ENCODE results near the gene ATP1A4. TPM values are rescaled to one million over a fixed set of nuclear protein-coding genes. Genes with fewer than 3 reads are reported as not detected.

Gene ATP1A4
- total and polyA plus RNA-seq, 5 donors, result 0.07 to 0.43 (median 0.18) TPM; not detected in 1

GRCh38 chr1:160131803-160132565 lies 19.4 kb upstream of the ATP1A4 start:
- 53% methylated on average over 8 of the region's 8 CpGs for WGBS
- Histone ChIP-seq H3K4me1 (ENCODE audit: control insufficient read depth, insufficient read depth, low read length) (peaks cover 20% of the 10 kb centered on the region), H3K27me3 (ENCODE audit: control insufficient read depth, insufficient read depth) (no peaks in the 10 kb centered on the region), H3K4me3 (ENCODE audit: low read length) (no peak overlapping the region), H3K27ac (ENCODE audit: low read length) (peak overlapping the region; percentile 90), H3K9me3 (ENCODE audit: control insufficient read depth, low read length) (no peaks in the 10 kb centered on the region)
- DNase-seq (peak in 2 of 3 donors; percentile 63 to 76), ATAC-seq (peak; percentile 81 to 89)
- intact Hi-C loops (cut with DNase I), result no loop called here

GRCh38 chr1:160133990-160134770 lies 17.2 kb upstream of the ATP1A4 start:
- Histone ChIP-seq H3K4me1 (ENCODE audit: control insufficient read depth, insufficient read depth, low read length) (peaks cover 13% of the 10 kb centered on the region), H3K4me3 (ENCODE audit: low read length) (no peak overlapping the region), H3K9me3 (ENCODE audit: control insufficient read depth, low read length) (no peaks in the 10 kb centered on the region), H3K27me3 (ENCODE audit: control insufficient read depth, insufficient read depth) (no peaks in the 10 kb centered on the region), H3K27ac (ENCODE audit: low read length) (no peak overlapping the region)
- intact Hi-C loops (cut with DNase I), result no loop called here
- 80% methylated on average over 9 of the region's 9 CpGs for WGBS
- peak in 1 of 3 donors; percentile 11 for DNase-seq
- no peak for ATAC-seq

- WGBS, result 86% methylated on average over 20 of the region's 20 CpGs
- no peak for ATAC-seq
- Histone ChIP-seq H3K4me3 (ENCODE audit: low read length) (no peak overlapping the region), H3K4me1 (ENCODE audit: control insufficient read depth, insufficient read depth, low read length) (peaks cover 11% of the 10 kb centered on the region), H3K9me3 (ENCODE audit: control insufficient read depth, low read length) (no peaks in the 10 kb centered on the region), H3K27me3 (ENCODE audit: control insufficient read depth, insufficient read depth) (no peaks in the 10 kb centered on the region), H3K27ac (ENCODE audit: low read length) (no peak overlapping the region)
- intact Hi-C loops (cut with DNase I), result no loop called here
- DNase-seq, result peak in 1 of 3 donors; percentile 42
Measured at GRCh38 chr1:160134791-160135572, 16.4 kb upstream of the ATP1A4 start.

GRCh38 chr1:160136121-160136925 lies 15.1 kb upstream of the ATP1A4 start:
- Histone ChIP-seq H3K27ac (ENCODE audit: low read length) (no peak overlapping the region), H3K27me3 (ENCODE audit: control insufficient read depth, insufficient read depth) (no peaks in the 10 kb centered on the region), H3K4me3 (ENCODE audit: low read length) (no peak overlapping the region), H3K4me1 (ENCODE audit: control insufficient read depth, insufficient read depth, low read length) (peaks cover 9% of the 10 kb centered on the region), H3K9me3 (ENCODE audit: control insufficient read depth, low read length) (no peaks in the 10 kb centered on the region)
- intact Hi-C loops (cut with DNase I), result no loop called here
- 88% methylated on average over 22 of the region's 22 CpGs for WGBS
- peak in 1 of 3 donors; percentile 34 for DNase-seq
- no peak for ATAC-seq

- Histone ChIP-seq H3K9me3 (ENCODE audit: control insufficient read depth, low read length) (no peaks in the 10 kb centered on the region), H3K4me3 (ENCODE audit: low read length) (no peak overlapping the region), H3K27me3 (ENCODE audit: control insufficient read depth, insufficient read depth) (no peaks in the 10 kb centered on the region), H3K27ac (ENCODE audit: low read length) (no peak overlapping the region), H3K4me1 (ENCODE audit: control insufficient read depth, insufficient read depth, low read length) (peaks cover 9% of the 10 kb centered on the region)
- DNase-seq, result no peak
- 94% methylated on average over 5 of the region's 5 CpGs for WGBS
- no peak for ATAC-seq
- intact Hi-C loops (cut with DNase I), result no loop called here
Measured at GRCh38 chr1:160136926-160137200, 14.5 kb upstream of the ATP1A4 start.

- Histone ChIP-seq H3K4me3 (ENCODE audit: low read length) (no peak overlapping the region), H3K27ac (ENCODE audit: low read length) (no peak overlapping the region), H3K27me3 (ENCODE audit: control insufficient read depth, insufficient read depth) (no peaks in the 10 kb centered on the region), H3K4me1 (ENCODE audit: control insufficient read depth, insufficient read depth, low read length) (peaks cover 7% of the 10 kb centered on the region), H3K9me3 (ENCODE audit: control insufficient read depth, low read length) (no peaks in the 10 kb centered on the region)
- WGBS, result 89% methylated on average over 8 of the region's 8 CpGs
- ATAC-seq, result no peak
- DNase-seq, result peak in 1 of 3 donors; percentile 18
- intact Hi-C loops (cut with DNase I), result no loop called here
Measured at GRCh38 chr1:160137216-160137862, 14.1 kb upstream of the ATP1A4 start.

GRCh38 chr1:160139840-160140239 lies 11.6 kb upstream of the ATP1A4 start:
- ATAC-seq (no peak), DNase-seq (peak in 1 of 3 donors; percentile 18)
- Histone ChIP-seq H3K4me3 (ENCODE audit: low read length) (no peak overlapping the region), H3K4me1 (ENCODE audit: control insufficient read depth, insufficient read depth, low read length) (no peaks in the 10 kb centered on the region), H3K27ac (ENCODE audit: low read length) (no peak overlapping the region), H3K9me3 (ENCODE audit: control insufficient read depth, low read length) (no peaks in the 10 kb centered on the region), H3K27me3 (ENCODE audit: control insufficient read depth, insufficient read depth) (no peaks in the 10 kb centered on the region)
- intact Hi-C loops (cut with DNase I), result no loop called here
- 94% methylated on average over 8 of the region's 8 CpGs for WGBS

- Histone ChIP-seq H3K27ac (ENCODE audit: low read length) (no peak overlapping the region), H3K4me3 (ENCODE audit: low read length) (no peak overlapping the region), H3K27me3 (ENCODE audit: control insufficient read depth, insufficient read depth) (no peaks in the 10 kb centered on the region), H3K9me3 (ENCODE audit: control insufficient read depth, low read length) (no peaks in the 10 kb centered on the region), H3K4me1 (ENCODE audit: control insufficient read depth, insufficient read depth, low read length) (no peaks in the 10 kb centered on the region)
- DNase-seq (peak in 1 of 3 donors; percentile 11), ATAC-seq (peak in 1 of 2 donors; percentile 7)
- 24% methylated on average over 1 of the region's 1 CpG for WGBS
- intact Hi-C loops (cut with DNase I), result no loop called here
Measured at GRCh38 chr1:160143695-160144094, 7.7 kb upstream of the ATP1A4 start.

- WGBS, result 59% methylated on average over 4 of the region's 4 CpGs
- DNase-seq (no peak), ATAC-seq (no peak)
- no peak overlapping the region for H3K27ac ChIP-seq (ENCODE audit: low read length)
- H3K4me3 ChIP-seq (ENCODE audit: low read length), result no peak overlapping the region
- H3K27me3 ChIP-seq (ENCODE audit: control insufficient read depth, insufficient read depth), result no peaks in the 10 kb centered on the region
- intact Hi-C loops (cut with DNase I), result no loop called here
- no peaks in the 10 kb centered on the region for H3K4me1 ChIP-seq (ENCODE audit: control insufficient read depth, insufficient read depth, low read length)
- no peaks in the 10 kb centered on the region for H3K9me3 ChIP-seq (ENCODE audit: control insufficient read depth, low read length)
Measured at GRCh38 chr1:160144921-160145320, 6.5 kb upstream of the ATP1A4 start.

- ATAC-seq (no peak), DNase-seq (no peak)
- H3K4me1 ChIP-seq (ENCODE audit: control insufficient read depth, insufficient read depth, low read length), result no peaks in the 10 kb centered on the region
- H3K9me3 ChIP-seq (ENCODE audit: control insufficient read depth, low read length), result no peaks in the 10 kb centered on the region
- 93% methylated on average over 14 of the region's 14 CpGs for WGBS
- H3K27me3 ChIP-seq (ENCODE audit: control insufficient read depth, insufficient read depth), result no peaks in the 10 kb centered on the region
- H3K4me3 ChIP-seq (ENCODE audit: low read length), result no peak overlapping the region
- intact Hi-C loops (cut with DNase I), result no loop called here
- H3K27ac ChIP-seq (ENCODE audit: low read length), result no peak overlapping the region
Measured at GRCh38 chr1:160146107-160146506, 5.3 kb upstream of the ATP1A4 start.

All from right cardiac atrium (tissue), 5 donors.